ENCODE measurements around the gene HTR2A. TPM values are rescaled to one million over a fixed set of nuclear protein-coding genes. Genes with fewer than 3 reads are reported as not detected.

Gene HTR2A
- total and polyA plus RNA-seq, 10 of the 15 experiments (the other 5 are each of a cell fraction or from before 2014, with no cell fraction given): not detected

DNA sequence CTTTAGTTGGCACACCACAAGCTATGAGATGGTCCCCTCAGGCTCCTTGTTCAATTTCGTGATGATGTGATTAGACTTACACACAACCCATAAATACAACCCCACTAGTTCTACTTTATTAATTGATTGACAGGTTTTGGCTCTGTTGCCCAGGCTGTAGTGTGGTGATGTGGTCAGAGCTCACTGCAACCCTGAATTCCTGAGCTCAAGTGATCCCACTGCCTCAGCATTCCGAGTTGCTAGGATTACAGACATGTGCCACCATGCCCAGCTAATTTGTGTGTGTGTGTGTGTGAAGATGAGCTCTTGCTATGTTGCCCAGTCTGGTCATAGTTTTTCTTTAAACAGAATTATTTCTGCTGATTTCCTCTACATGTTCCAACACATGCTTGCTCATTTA, 17.5 kb upstream of the HTR2A start:
- POLR2A ChIA-PET: no interaction called here
- CTCF ChIA-PET: interaction anchor here (0.7 to 1.2 kb wide), 2 partner anchors 20 to 403 kb away, joined by 3 to 5 read pairs; no protein-coding TSS in a partner anchor
- RAD21 ChIA-PET (ENCODE audit: unreplicated experiment): no interaction called here
- Histone ChIP-seq H3K4me1 (ENCODE audit: control insufficient read depth, insufficient read depth, low read length) (no peaks in the 10 kb centered on the region), H2AFZ (ENCODE audit: control insufficient read depth, low read depth, low read length) (no peak overlapping the region), H3K9me3 (replicated peaks; ENCODE audit: control insufficient read depth, insufficient read depth, low read length) (no peaks in the 10 kb centered on the region), H3K36me3 (ENCODE audit: control insufficient read depth in 2 of 2, insufficient read depth in 2 of 2, low read length in 1 of 2) (no peaks in the 10 kb centered on the region), H3K27ac (ENCODE audit: control insufficient read depth, insufficient read depth) (no peak overlapping the region), H4K20me1 (ENCODE audit: control insufficient read depth, insufficient read depth) (no peaks in the 10 kb centered on the region), H3K79me2 (ENCODE audit: control insufficient read depth, insufficient read depth, low read length) (no peaks in the 10 kb centered on the region), H3K4me2 (ENCODE audit: control insufficient read depth, insufficient read depth) (no peak overlapping the region), H3K27me3 (replicated peaks in 1 of 2; ENCODE audit: control insufficient read depth in 2 of 2, insufficient read depth in 2 of 2, low read length in 1 of 2) (peaks cover 0 to 3% of the 10 kb centered on the region in 2 experiments; a peak in 1 of 4 replicates), H3K4me3 (no peak overlapping the region), H3K9ac (ENCODE audit: control insufficient read depth, insufficient read depth, low read length) (no peak overlapping the region)
- SMC1A ChIA-PET (ENCODE audit: uncharacterized antibody, unreplicated experiment): interaction anchor here (0.7 kb wide), 1 partner anchor 552 kb away, joined by 3 read pairs; no protein-coding TSS in a partner anchor
- TF ChIP-seq KAT2A (conservative IDR thresholded peaks at IDR 0.05; ENCODE audit: control insufficient read depth, low read depth, low read length): no peak
- in situ Hi-C loops (cut with MboI): no loop called here
- DNase-seq (ENCODE audit: low read depth, low spot score) (no peak), ATAC-seq (no peak), FAIRE-seq (no peak)
- BruUV-seq (replicated peaks): no TSS peak
- 0% methylated on average over 2 of the region's 2 CpGs for WGBS (ENCODE audit: insufficient coverage, insufficient replicate concordance, low lambda C conversion rate, missing lambda C conversion rate)
- intact Hi-C loops (cut with micrococcal nuclease; ENCODE audit: unreplicated experiment): no loop called here

DNA sequence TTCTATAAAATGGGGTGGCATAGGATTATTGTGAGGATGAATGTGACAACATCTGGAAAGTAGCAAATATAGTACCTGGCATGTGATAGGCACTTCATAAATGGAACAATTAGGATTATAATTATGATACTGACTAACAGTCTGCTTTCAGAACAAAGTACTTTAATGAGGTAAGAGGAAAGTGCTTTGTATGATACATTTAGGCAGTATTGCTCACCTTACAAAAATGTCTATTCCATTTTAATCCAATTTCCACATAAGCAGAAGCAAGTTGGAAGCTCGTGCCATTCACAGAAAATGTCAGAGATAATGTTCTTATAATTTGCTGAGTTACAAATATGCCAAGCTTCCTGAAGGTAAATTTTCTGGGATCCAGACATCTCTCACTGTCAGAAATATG, 16.9 kb upstream of the HTR2A start:
- no peak overlapping the region for H3K9ac ChIP-seq (ENCODE audit: control insufficient read depth, insufficient read depth, low read length)
- no peak for FAIRE-seq
- ChIA-PET RAD21 (ENCODE audit: unreplicated experiment) (no interaction called here), POLR2A (no interaction called here), CTCF (interaction anchor here (0.7 to 1.2 kb wide), 2 partner anchors 19 to 404 kb away, joined by 3 to 5 read pairs; no protein-coding TSS in a partner anchor), SMC1A (ENCODE audit: uncharacterized antibody, unreplicated experiment) (interaction anchor here (0.7 kb wide), 1 partner anchor 553 kb away, joined by 3 read pairs; no protein-coding TSS in a partner anchor)
- H3K27ac ChIP-seq (ENCODE audit: control insufficient read depth, insufficient read depth): no peak overlapping the region
- no peak overlapping the region for H3K4me3 ChIP-seq
- peaks cover 0 to 3% of the 10 kb centered on the region in 2 experiments; a peak in 1 of 4 replicates for H3K27me3 ChIP-seq (replicated peaks in 1 of 2; ENCODE audit: control insufficient read depth in 2 of 2, insufficient read depth in 2 of 2, low read length in 1 of 2)
- no peaks in the 10 kb centered on the region for H3K79me2 ChIP-seq (ENCODE audit: control insufficient read depth, insufficient read depth, low read length)
- H3K4me1 ChIP-seq (ENCODE audit: control insufficient read depth, insufficient read depth, low read length): no peaks in the 10 kb centered on the region
- intact Hi-C loops (cut with micrococcal nuclease; ENCODE audit: unreplicated experiment): no loop called here
- no peak for DNase-seq (ENCODE audit: low read depth, low spot score)
- 0% methylated on average over 1 of the region's 1 CpG for WGBS (ENCODE audit: insufficient coverage, insufficient replicate concordance, low lambda C conversion rate, missing lambda C conversion rate)
- no peak overlapping the region for H3K4me2 ChIP-seq (ENCODE audit: control insufficient read depth, insufficient read depth)
- H3K9me3 ChIP-seq (replicated peaks; ENCODE audit: control insufficient read depth, insufficient read depth, low read length): no peaks in the 10 kb centered on the region
- no TSS peak for BruUV-seq (replicated peaks)
- no peak for ATAC-seq
- H2AFZ ChIP-seq (ENCODE audit: control insufficient read depth, low read depth, low read length): no peak overlapping the region
- no peaks in the 10 kb centered on the region for H4K20me1 ChIP-seq (ENCODE audit: control insufficient read depth, insufficient read depth)
- H3K36me3 ChIP-seq (ENCODE audit: control insufficient read depth in 2 of 2, insufficient read depth in 2 of 2, low read length in 1 of 2): no peaks in the 10 kb centered on the region
- in situ Hi-C loops (cut with MboI): no loop called here
- TF ChIP-seq, protein P1, sequence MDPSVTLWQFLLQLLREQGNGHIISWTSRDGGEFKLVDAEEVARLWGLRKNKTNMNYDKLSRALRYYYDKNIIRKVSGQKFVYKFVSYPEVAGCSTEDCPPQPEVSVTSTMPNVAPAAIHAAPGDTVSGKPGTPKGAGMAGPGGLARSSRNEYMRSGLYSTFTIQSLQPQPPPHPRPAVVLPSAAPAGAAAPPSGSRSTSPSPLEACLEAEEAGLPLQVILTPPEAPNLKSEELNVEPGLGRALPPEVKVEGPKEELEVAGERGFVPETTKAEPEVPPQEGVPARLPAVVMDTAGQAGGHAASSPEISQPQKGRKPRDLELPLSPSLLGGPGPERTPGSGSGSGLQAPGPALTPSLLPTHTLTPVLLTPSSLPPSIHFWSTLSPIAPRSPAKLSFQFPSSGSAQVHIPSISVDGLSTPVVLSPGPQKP (IDR thresholded peaks at IDR 0.05; ENCODE audit: low read depth, low read length): no peak
- TF ChIP-seq GATAD2B (conservative IDR thresholded peaks at IDR 0.05; ENCODE audit: low read depth): no peak
- TF ChIP-seq NR2F1 (conservative IDR thresholded peaks at IDR 0.05): no peak
- TF ChIP-seq JUNB (IDR thresholded peaks at IDR 0.05): no peak
- TF ChIP-seq CBX3 (IDR thresholded peaks at IDR 0.05; ENCODE audit: borderline replicate concordance, low read depth): no peak
- TF ChIP-seq KDM1A (IDR thresholded peaks at IDR 0.05; ENCODE audit: borderline replicate concordance): no peak
- TF ChIP-seq RCOR1 (conservative IDR thresholded peaks at IDR 0.05; ENCODE audit: low read depth, low read length): no peak
- TF ChIP-seq EGR1 (IDR thresholded peaks at IDR 0.05; ENCODE audit: borderline replicate concordance in 1 of 2, low read depth in 2 of 2, low read length in 2 of 2): no peak
- no peak for TF ChIP-seq JUND (IDR thresholded peaks at IDR 0.05; ENCODE audit: low read depth, low read length)
- TF ChIP-seq POLR2AphosphoS2 (IDR thresholded peaks at IDR 0.05; ENCODE audit: low read depth, low read length): no peak
- TF ChIP-seq RAD51 (IDR thresholded peaks at IDR 0.05): no peak
- TF ChIP-seq, protein P2, sequence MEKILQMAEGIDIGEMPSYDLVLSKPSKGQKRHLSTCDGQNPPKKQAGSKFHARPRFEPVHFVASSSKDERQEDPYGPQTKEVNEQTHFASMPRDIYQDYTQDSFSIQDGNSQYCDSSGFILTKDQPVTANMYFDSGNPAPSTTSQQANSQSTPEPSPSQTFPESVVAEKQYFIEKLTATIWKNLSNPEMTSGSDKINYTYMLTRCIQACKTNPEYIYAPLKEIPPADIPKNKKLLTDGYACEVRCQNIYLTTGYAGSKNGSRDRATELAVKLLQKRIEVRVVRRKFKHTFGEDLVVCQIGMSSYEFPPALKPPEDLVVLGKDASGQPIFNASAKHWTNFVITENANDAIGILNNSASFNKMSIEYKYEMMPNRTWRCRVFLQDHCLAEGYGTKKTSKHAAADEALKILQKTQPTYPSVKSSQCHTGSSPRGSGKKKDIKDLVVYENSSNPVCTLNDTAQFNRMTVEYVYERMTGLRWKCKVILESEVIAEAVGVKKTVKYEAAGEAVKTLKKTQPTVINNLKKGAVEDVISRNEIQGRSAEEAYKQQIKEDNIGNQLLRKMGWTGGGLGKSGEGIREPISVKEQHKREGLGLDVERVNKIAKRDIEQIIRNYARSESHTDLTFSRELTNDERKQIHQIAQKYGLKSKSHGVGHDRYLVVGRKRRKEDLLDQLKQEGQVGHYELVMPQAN (conservative IDR thresholded peaks at IDR 0.05): no peak
- TF ChIP-seq SRF (IDR thresholded peaks at IDR 0.05; ENCODE audit: low read depth in 2 of 2, low read length in 2 of 2): no peak
- TF ChIP-seq CBFB (IDR thresholded peaks at IDR 0.05; ENCODE audit: low read depth): no peak
- no peak for TF ChIP-seq NFIC (IDR thresholded peaks at IDR 0.05; ENCODE audit: low read depth, low read length)
- no peak for TF ChIP-seq RBBP5 (conservative IDR thresholded peaks at IDR 0.05)

Measured in GM12878 (cell line).